Keratinocyte (primary cell): ENCODE results near the gene SPAG6. TPM values are rescaled to one million over a fixed set of nuclear protein-coding genes. Genes with fewer than 3 reads are reported as not detected.
A peak's percentile ranks its signal among the peaks of the same experiment; 100 is the strongest.

Source experiments
- DNase-seq: peaks from one replicate; pipeline ENCODE4 v3.0.0-alpha.2; 2011; ENCODE audit warnings: low read depth, missing footprints, low spot score
- FAIRE-seq: peaks from 2 replicates; lab custom pipeline; 2011; peaks lifted over from hg19 to GRCh38; lab: Jason Lieb, UNC
- H2AFZ ChIP-seq: 2 replicates; pipeline ENCODE4 v1.6.0; 2012; ENCODE audit warnings: low read length, control low read depth, inconsistent platforms; ENCODE audit not compliant: control insufficient read depth
- H3K27ac ChIP-seq: 2 replicates; pipeline ENCODE4 v1.5.1; 2011; ENCODE audit warnings: low read length; ENCODE audit not compliant: control insufficient read depth, insufficient read depth
- H3K27me3 ChIP-seq: 3 replicates; pipeline ENCODE4 v1.6.0; 2011; ENCODE audit warnings: low read length; ENCODE audit not compliant: control insufficient read depth, insufficient read depth; ENCODE audit errors: extremely low read depth
- H3K36me3 ChIP-seq, 2 experiments: 2 replicates in 1 of 2; 3 replicates in 1 of 2; pipeline ENCODE4 v1.5.1; 2011; ENCODE audit warnings: low read length in 2 of 2, mild to moderate bottlenecking in 1 of 2; ENCODE audit not compliant: control insufficient read depth in 2 of 2, insufficient read depth in 2 of 2; ENCODE audit errors: extremely low read depth in 1 of 2
- H3K4me1 ChIP-seq: 3 replicates; pipeline ENCODE4 v1.5.1; 2011; ENCODE audit warnings: low read length; ENCODE audit not compliant: control insufficient read depth, insufficient read depth; ENCODE audit errors: extremely low read depth
- H3K4me2 ChIP-seq: 3 replicates; pipeline ENCODE4 v1.6.0; 2011; ENCODE audit warnings: low read depth, low read length; ENCODE audit not compliant: control insufficient read depth, insufficient read depth; ENCODE audit errors: extremely low read depth
- H3K4me3 ChIP-seq, 3 experiments: fragments of 200-600 bp in 1 of 3; sonication (generic) in 1 of 3; 2 replicates in 2 of 3; 3 replicates in 1 of 3; pipeline ENCODE4 v1.5.1; 2011 to 2016; ENCODE audit warnings: low read length in 3 of 3, mild to moderate bottlenecking in 3 of 3, control low read depth in 2 of 3, inconsistent platforms in 1 of 3, low read depth in 1 of 3, mixed read lengths in 1 of 3, mixed run types in 1 of 3, moderate library complexity in 1 of 3; ENCODE audit not compliant: control insufficient read depth in 2 of 3, insufficient read depth in 2 of 3; ENCODE audit errors: extremely low read depth in 1 of 3
- H3K79me2 ChIP-seq: 2 replicates; pipeline ENCODE4 v1.6.0; 2012; ENCODE audit warnings: low read length; ENCODE audit not compliant: control insufficient read depth, insufficient read depth
- H3K9ac ChIP-seq: 3 replicates; pipeline ENCODE4 v1.6.0; 2011; ENCODE audit warnings: low read length; ENCODE audit not compliant: control insufficient read depth, insufficient read depth; ENCODE audit errors: extremely low read depth
- H3K9me1 ChIP-seq: 3 replicates; pipeline ENCODE4 v1.6.0; 2011; ENCODE audit warnings: low read length; ENCODE audit not compliant: control insufficient read depth, insufficient read depth; ENCODE audit errors: extremely low read depth
- H3K9me3 ChIP-seq: 2 replicates; pipeline ENCODE4 v1.5.1; 2012; ENCODE audit warnings: low read depth, low read length; ENCODE audit not compliant: control insufficient read depth
- H4K20me1 ChIP-seq: 3 replicates; pipeline ENCODE4 v1.6.0; 2011; ENCODE audit warnings: low read length; ENCODE audit not compliant: control insufficient read depth, insufficient read depth; ENCODE audit errors: extremely low read depth
- CTCF ChIP-seq, 3 experiments: IDR thresholded peaks in 1 of 3; conservative IDR thresholded peaks in 1 of 3; optimal IDR thresholded peaks in 1 of 3; 2 replicates in 2 of 3; 3 replicates in 1 of 3; pipeline versions ENCODE3 to v1.5.1; 2011; ENCODE audit warnings: low read length in 3 of 3, mild to moderate bottlenecking in 3 of 3, moderate library complexity in 2 of 3, control low read depth in 1 of 3, inconsistent platforms in 1 of 3; ENCODE audit not compliant: insufficient read depth in 2 of 3; ENCODE audit errors: extremely low read depth in 1 of 3
- EZH2 ChIP-seq: IDR thresholded peaks from one replicate; pipeline ENCODE4 v1.6.1; 2012; ENCODE audit warnings: inconsistent platforms, mild to moderate bottlenecking, low read length, moderate library complexity
- dilution Hi-C: fragments of 300-500 bp; cut with MboI; formaldehyde crosslinking; loops from one replicate; pipeline ENCODE4 v1.7.0; 2020; ENCODE audit warnings: low sequenced_read_pairs; ENCODE audit not compliant: extremely low pct_ligation_motif_present
- polyA plus RNA-seq, 5 experiments: library from polyadenylated mRNA; depleted of rRNA in 3 of 5; stranded (reverse) in 3 of 5; stranded (forward) in 1 of 5; unstranded in 1 of 5; fragments of >200 nt; gene quantifications; 1 replicate in 1 of 5; 2 replicates in 3 of 5; 3 replicates in 1 of 5; pipeline versions ENCODE4 v1.2.1 to v1.2.3, GENCODE V29; 2011 to 2012; ENCODE audit warnings: missing spikeins in 2 of 5, low read depth in 1 of 5, low replicate concordance in 1 of 5

The SPAG6 gene
- polyA plus RNA-seq, 1 donor (not counting 4 experiments of a cell fraction or from before 2014, with no cell fraction given), result not detected

GRCh38 chr10:22310928-22311327 is 34.4 kb upstream of the SPAG6 start:
- Histone ChIP-seq H3K79me2 (no peaks in the 10 kb centered on the region), H3K27me3 (no peaks in the 10 kb centered on the region), H3K36me3 (no peaks in the 10 kb centered on the region), H3K9me1 (no peaks in the 10 kb centered on the region), H3K4me3 (no peak overlapping the region), H3K9me3 (no peaks in the 10 kb centered on the region), H3K4me2 (no peak overlapping the region), H2AFZ (peak overlapping the region; percentile 3), H3K4me1 (no peaks in the 10 kb centered on the region), H3K9ac (no peak overlapping the region), H4K20me1 (no peaks in the 10 kb centered on the region), H3K27ac (no peak overlapping the region)
- FAIRE-seq (peak; percentile 5), DNase-seq (no peak)
- dilution Hi-C loops, result no loop called here
- TF ChIP-seq EZH2 (no peak), CTCF (optimal IDR thresholded peaks at IDR 0.05 in 1 of 3, IDR thresholded peaks at IDR 0.05 in 1 of 3, conservative IDR thresholded peaks at IDR 0.05 in 1 of 3; ENCODE audit: extremely low read depth in 1 of 3, insufficient read depth in 2 of 3, low read length in 3 of 3) (no peak)

DNA sequence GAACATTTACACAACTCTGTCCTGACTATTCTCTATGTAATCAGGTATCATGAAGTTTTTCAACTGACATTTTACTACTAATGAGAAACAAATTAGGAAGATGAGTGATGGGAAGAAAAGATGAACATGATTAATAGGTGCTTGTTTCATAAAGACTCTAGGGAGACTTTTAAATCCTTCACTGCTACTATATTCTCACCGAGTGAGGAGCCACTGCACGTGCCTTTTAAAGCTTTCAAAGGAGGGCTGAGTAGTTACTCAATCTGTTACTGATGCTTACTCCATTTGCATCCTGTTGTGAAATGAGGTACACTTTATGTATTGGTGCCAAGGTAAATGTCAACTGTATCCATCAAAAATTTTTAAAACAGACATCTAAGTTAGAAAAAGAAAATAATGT is 30.4 kb upstream of the SPAG6 start:
- Histone ChIP-seq H3K4me2 (no peak overlapping the region), H3K9ac (no peak overlapping the region), H3K4me3 (no peak overlapping the region), H4K20me1 (no peaks in the 10 kb centered on the region), H3K27ac (no peak overlapping the region), H3K36me3 (no peaks in the 10 kb centered on the region), H3K9me3 (no peaks in the 10 kb centered on the region), H3K9me1 (no peaks in the 10 kb centered on the region), H3K4me1 (peaks cover 3% of the 10 kb centered on the region), H3K79me2 (peaks cover 1% of the 10 kb centered on the region), H3K27me3 (no peaks in the 10 kb centered on the region), H2AFZ (no peak overlapping the region)
- dilution Hi-C loops, result no loop called here
- FAIRE-seq (no peak), DNase-seq (no peak)
- TF ChIP-seq EZH2, result no peak
- no peak for TF ChIP-seq CTCF (optimal IDR thresholded peaks at IDR 0.05 in 1 of 3, IDR thresholded peaks at IDR 0.05 in 1 of 3, conservative IDR thresholded peaks at IDR 0.05 in 1 of 3; ENCODE audit: extremely low read depth in 1 of 3, insufficient read depth in 2 of 3, low read length in 3 of 3)
